Ishikawa (cell line): Measurements from ENCODE around the gene RHBDD3.

Experiments used
- CEBPB ChIP-seq: IDR thresholded peaks from 2 replicates; pipeline ENCODE4 v1.6.1; 2012
- EGR1 ChIP-seq: IDR thresholded peaks from 2 replicates; pipeline ENCODE4 v1.6.1; 2012
- EP300 ChIP-seq: IDR thresholded peaks from 2 replicates; pipeline ENCODE4 v1.6.1; 2012; ENCODE audit warnings: borderline replicate concordance
- MAX ChIP-seq: IDR thresholded peaks from 2 replicates; pipeline ENCODE4 v1.6.1; 2012
- NFIC ChIP-seq: IDR thresholded peaks from 2 replicates; pipeline ENCODE4 v1.6.1; 2012
- YY1 ChIP-seq: IDR thresholded peaks from 2 replicates; pipeline ENCODE4 v1.6.1; 2012; ENCODE audit warnings: low read depth
- TF ChIP-seq, protein P1 (sequence below): IDR thresholded peaks from 2 replicates; pipeline ENCODE4 v1.6.1; 2012; ENCODE audit warnings: low read depth, mild to moderate bottlenecking

- TF ChIP-seq, protein P1, sequence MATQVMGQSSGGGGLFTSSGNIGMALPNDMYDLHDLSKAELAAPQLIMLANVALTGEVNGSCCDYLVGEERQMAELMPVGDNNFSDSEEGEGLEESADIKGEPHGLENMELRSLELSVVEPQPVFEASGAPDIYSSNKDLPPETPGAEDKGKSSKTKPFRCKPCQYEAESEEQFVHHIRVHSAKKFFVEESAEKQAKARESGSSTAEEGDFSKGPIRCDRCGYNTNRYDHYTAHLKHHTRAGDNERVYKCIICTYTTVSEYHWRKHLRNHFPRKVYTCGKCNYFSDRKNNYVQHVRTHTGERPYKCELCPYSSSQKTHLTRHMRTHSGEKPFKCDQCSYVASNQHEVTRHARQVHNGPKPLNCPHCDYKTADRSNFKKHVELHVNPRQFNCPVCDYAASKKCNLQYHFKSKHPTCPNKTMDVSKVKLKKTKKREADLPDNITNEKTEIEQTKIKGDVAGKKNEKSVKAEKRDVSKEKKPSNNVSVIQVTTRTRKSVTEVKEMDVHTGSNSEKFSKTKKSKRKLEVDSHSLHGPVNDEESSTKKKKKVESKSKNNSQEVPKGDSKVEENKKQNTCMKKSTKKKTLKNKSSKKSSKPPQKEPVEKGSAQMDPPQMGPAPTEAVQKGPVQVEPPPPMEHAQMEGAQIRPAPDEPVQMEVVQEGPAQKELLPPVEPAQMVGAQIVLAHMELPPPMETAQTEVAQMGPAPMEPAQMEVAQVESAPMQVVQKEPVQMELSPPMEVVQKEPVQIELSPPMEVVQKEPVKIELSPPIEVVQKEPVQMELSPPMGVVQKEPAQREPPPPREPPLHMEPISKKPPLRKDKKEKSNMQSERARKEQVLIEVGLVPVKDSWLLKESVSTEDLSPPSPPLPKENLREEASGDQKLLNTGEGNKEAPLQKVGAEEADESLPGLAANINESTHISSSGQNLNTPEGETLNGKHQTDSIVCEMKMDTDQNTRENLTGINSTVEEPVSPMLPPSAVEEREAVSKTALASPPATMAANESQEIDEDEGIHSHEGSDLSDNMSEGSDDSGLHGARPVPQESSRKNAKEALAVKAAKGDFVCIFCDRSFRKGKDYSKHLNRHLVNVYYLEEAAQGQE: no peak
- TF ChIP-seq NFIC (no peak), MAX (no peak), EP300 (no peak), YY1 (no peak), CEBPB (no peak), EGR1 (no peak)
Observed at GRCh38 chr22:29260031-29260560, 7.7 kb downstream of the RHBDD3 start.
